ENCODE results near the gene ACACA.

DNA sequence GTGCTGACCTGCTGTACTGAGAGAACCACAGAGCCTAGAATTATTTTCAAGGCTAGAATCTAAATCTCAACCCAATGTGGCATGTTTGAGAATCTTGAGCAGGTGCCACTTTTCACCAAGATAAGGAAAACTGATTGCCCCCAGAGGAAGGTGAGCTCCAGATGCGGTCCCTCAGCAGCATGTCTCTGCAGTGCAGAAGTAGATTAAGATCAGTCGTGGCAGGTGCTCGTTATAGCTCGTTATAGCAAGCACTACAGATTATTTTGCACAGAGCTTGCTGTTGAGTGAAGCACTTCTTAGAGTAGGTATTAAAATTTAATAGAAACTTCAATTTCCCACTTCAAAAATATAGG, 281.8 kb downstream of the ACACA start:
- TF ChIP-seq ZFP30 (CRISPR knock-in tag; IDR thresholded peaks at IDR 0.05): no peak
- TF ChIP-seq, protein P1, sequence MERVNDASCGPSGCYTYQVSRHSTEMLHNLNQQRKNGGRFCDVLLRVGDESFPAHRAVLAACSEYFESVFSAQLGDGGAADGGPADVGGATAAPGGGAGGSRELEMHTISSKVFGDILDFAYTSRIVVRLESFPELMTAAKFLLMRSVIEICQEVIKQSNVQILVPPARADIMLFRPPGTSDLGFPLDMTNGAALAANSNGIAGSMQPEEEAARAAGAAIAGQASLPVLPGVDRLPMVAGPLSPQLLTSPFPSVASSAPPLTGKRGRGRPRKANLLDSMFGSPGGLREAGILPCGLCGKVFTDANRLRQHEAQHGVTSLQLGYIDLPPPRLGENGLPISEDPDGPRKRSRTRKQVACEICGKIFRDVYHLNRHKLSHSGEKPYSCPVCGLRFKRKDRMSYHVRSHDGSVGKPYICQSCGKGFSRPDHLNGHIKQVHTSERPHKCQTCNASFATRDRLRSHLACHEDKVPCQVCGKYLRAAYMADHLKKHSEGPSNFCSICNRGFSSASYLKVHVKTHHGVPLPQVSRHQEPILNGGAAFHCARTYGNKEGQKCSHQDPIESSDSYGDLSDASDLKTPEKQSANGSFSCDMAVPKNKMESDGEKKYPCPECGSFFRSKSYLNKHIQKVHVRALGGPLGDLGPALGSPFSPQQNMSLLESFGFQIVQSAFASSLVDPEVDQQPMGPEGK (CRISPR knock-in tag; IDR thresholded peaks at IDR 0.05; ENCODE audit: borderline replicate concordance): no peak
- no peak for TF ChIP-seq RARB (CRISPR knock-in tag; IDR thresholded peaks at IDR 0.05)
- TF ChIP-seq PPARA (CRISPR knock-in tag; IDR thresholded peaks at IDR 0.05; ENCODE audit: borderline replicate concordance): no peak
